22Rv1 (cell line): ENCODE measurements around the gene MAGOH.

ENCODE experiments used
- CTCF ChIP-seq: fragments of 450-650 bp; IDR thresholded peaks from 2 replicates; pipeline ENCODE4 v1.5.1; 2017; ENCODE audit warnings: mild to moderate bottlenecking
- ZFX ChIP-seq: fragments of 450-650 bp; IDR thresholded peaks from 2 replicates; pipeline ENCODE4 v1.6.1; 2017; ENCODE audit warnings: antibody characterized with exemption, borderline replicate concordance

- TF ChIP-seq CTCF = no peak
- TF ChIP-seq ZFX = no peak
These were observed 51.8 kb downstream of the MAGOH start for GRCh38 chr1:53186533-53186932.
